Skeletal muscle satellite cell (primary cell): ENCODE measurements around the gene H6PD.

Experiments used
- H3K27me3 ChIP-seq: 2 replicates; pipeline ENCODE4 v1.7.0; 2013; ENCODE audit warnings: low read length; ENCODE audit not compliant: control insufficient read depth, insufficient read depth
- H3K36me3 ChIP-seq: 2 replicates; pipeline ENCODE4 v1.7.0; 2013; ENCODE audit warnings: mild to moderate bottlenecking, control low read depth, low read length; ENCODE audit not compliant: insufficient read depth
- H3K4me1 ChIP-seq: 2 replicates; pipeline ENCODE4 v1.7.0; 2013; ENCODE audit warnings: low read length; ENCODE audit not compliant: control insufficient read depth, insufficient read depth
- H3K4me2 ChIP-seq: 2 replicates; pipeline ENCODE4 v1.7.0; 2013; ENCODE audit warnings: mild to moderate bottlenecking, low read length
- H3K4me3 ChIP-seq: 2 replicates; pipeline ENCODE4 v1.7.0; 2013; ENCODE audit warnings: low read length
- H3K9ac ChIP-seq: 2 replicates; pipeline ENCODE4 v1.7.0; 2013; ENCODE audit warnings: mild to moderate bottlenecking, low read depth, low read length, moderate library complexity
- H3K9me3 ChIP-seq: replicated peaks from 2 replicates; pipeline ENCODE4 v1.7.0; 2013; ENCODE audit warnings: mild to moderate bottlenecking, control low read depth, low read length

Gene H6PD

DNA sequence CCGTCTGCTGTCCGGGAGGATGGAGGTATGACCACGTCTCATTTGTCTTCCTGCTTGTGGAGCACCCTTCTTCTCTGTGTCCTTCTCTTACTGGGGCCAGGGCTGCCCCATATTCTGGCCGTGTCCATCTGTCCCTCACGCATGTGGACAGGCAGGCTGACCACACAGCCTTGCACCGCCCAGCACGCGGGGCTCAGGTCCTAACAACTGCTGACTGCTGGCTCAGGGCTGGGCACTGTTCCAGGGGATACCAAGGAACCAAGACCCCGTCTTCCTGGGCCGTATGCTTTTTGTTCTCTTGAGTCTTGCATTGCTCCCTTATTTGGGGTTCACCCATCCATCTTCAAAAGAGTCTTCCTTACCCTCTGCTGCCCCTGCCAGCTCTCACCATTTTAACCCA is 40.6 kb downstream of the H6PD start:
- peak overlapping the region; percentile 68 for H3K4me2 ChIP-seq
- H3K4me1 ChIP-seq = peaks cover 41% of the 10 kb centered on the region
- no peak overlapping the region for H3K9ac ChIP-seq
- no peaks in the 10 kb centered on the region for H3K9me3 ChIP-seq
- H3K4me3 ChIP-seq = peak overlapping the region; percentile 23
- H3K27me3 ChIP-seq = no peaks in the 10 kb centered on the region
- no peaks in the 10 kb centered on the region for H3K36me3 ChIP-seq

DNA sequence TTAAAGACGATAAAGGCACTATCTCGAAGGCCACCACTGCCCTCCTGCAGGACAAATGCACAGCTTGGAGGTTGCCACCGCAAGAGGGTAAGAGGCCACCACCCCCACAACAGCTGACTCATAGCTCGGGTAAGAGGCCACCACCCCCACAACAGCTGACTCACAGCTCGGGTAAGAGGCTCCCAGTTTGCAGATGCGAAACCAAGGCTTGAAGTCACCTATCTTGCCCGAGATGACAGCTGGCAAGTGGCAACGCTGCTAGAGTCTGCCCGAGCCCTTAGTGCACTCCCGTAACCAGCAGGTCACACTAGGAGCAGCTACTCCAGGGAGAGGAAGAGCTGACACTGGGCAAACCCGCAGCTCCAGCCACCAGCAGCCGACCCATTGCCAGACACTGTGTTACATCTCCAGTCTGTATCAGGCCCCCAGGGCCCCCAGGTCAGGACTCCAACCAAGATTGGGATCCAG is 41.0 kb downstream of the H6PD start:
- no peaks in the 10 kb centered on the region for H3K36me3 ChIP-seq
- peak overlapping the region; percentile 23 for H3K4me3 ChIP-seq
- no peaks in the 10 kb centered on the region for H3K9me3 ChIP-seq
- no peak overlapping the region for H3K9ac ChIP-seq
- H3K27me3 ChIP-seq = no peaks in the 10 kb centered on the region
- H3K4me2 ChIP-seq = peak overlapping the region; percentile 68
- peaks cover 38% of the 10 kb centered on the region for H3K4me1 ChIP-seq

DNA sequence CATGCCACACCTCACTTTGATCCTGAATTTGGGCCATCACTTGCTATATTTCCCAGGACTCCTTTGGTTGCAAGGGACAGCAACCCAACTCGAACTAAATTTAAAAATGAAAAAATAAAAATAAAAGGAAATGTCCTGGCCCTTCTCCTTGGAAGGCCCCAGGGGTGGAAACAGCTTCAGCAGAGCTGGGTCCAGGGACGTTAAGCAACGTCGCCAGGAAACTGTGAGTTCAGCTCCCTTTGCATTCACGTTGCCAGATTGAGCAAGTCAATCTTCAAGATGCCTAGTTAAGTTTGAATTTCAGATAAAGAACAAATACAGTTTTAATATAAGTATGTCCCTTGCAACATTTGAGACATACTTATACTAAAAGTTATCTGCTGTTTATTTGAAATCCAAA is 43.5 kb downstream of the H6PD start:
- Histone ChIP-seq H3K4me3 (no peak overlapping the region), H3K4me2 (no peak overlapping the region), H3K9me3 (no peaks in the 10 kb centered on the region), H3K27me3 (no peaks in the 10 kb centered on the region), H3K9ac (no peak overlapping the region), H3K4me1 (peaks cover 60% of the 10 kb centered on the region), H3K36me3 (no peaks in the 10 kb centered on the region)

DNA sequence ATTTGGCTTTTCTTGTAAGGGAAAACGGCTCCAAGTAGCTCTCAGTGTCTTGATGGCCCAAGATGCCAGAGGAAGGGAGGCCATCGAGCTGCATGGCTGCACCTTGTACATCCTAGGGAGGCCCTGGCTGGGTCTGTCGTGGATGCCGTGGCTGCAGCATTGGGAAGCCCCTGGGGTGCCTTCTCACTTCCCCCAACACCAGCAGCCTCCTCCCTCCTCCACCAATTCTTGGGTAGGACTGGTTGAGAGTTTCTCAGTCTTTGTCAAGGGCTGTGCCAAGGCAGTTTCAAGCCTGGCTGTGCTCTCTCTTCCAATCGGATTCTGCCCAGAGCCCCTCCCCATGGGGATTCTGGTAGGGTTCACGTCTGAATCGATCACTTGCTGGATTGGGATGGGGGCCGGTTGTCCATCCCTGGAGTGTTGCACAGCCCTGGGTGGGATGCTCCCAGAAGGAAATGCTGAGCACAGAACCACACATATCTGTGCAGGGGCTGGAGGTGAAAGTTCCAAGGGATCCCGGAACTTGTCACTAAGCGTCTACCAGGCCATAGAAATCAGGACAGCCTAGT is 44.1 kb downstream of the H6PD start:
- Histone ChIP-seq H3K9ac (no peak overlapping the region), H3K4me2 (no peak overlapping the region), H3K4me1 (peaks cover 60% of the 10 kb centered on the region), H3K36me3 (no peaks in the 10 kb centered on the region), H3K4me3 (no peak overlapping the region), H3K9me3 (no peaks in the 10 kb centered on the region), H3K27me3 (no peaks in the 10 kb centered on the region)

DNA sequence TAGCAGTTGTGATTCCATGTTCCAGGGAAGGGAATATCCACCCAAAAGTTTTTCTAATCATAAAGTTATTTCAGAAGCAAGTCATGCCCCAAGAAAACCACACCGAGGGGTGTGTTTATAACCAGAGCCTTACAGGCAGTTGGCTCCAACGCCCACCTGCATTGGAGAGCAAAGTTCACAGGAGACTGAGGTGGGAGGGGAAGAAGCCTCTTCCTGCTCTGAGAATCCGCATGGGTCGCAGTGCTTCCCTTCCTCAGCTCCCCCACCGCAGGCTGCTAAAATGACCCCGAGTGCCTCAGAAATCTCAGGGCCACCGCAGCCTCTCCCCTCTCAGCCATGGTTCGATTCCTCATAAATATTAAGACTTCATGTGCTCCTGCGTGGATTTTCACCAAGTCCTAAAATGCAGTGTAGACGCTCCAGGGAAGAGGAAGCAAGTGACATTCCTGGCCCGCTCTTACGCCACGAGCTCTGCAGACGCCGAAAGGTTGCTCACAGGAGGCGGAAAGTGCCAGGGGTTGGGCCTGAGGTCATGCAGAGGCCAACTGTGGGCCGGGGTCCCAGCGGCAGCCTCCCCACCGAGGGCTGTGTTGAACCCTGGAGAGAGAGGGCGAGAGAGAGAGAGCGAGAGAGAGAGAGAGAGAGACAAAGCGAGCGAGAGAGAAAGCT is 44.7 kb downstream of the H6PD start:
- H3K36me3 ChIP-seq = no peaks in the 10 kb centered on the region
- H3K27me3 ChIP-seq = no peaks in the 10 kb centered on the region
- H3K9ac ChIP-seq = no peak overlapping the region
- no peak overlapping the region for H3K4me2 ChIP-seq
- no peak overlapping the region for H3K4me3 ChIP-seq
- H3K9me3 ChIP-seq = no peaks in the 10 kb centered on the region
- peaks cover 60% of the 10 kb centered on the region for H3K4me1 ChIP-seq

DNA sequence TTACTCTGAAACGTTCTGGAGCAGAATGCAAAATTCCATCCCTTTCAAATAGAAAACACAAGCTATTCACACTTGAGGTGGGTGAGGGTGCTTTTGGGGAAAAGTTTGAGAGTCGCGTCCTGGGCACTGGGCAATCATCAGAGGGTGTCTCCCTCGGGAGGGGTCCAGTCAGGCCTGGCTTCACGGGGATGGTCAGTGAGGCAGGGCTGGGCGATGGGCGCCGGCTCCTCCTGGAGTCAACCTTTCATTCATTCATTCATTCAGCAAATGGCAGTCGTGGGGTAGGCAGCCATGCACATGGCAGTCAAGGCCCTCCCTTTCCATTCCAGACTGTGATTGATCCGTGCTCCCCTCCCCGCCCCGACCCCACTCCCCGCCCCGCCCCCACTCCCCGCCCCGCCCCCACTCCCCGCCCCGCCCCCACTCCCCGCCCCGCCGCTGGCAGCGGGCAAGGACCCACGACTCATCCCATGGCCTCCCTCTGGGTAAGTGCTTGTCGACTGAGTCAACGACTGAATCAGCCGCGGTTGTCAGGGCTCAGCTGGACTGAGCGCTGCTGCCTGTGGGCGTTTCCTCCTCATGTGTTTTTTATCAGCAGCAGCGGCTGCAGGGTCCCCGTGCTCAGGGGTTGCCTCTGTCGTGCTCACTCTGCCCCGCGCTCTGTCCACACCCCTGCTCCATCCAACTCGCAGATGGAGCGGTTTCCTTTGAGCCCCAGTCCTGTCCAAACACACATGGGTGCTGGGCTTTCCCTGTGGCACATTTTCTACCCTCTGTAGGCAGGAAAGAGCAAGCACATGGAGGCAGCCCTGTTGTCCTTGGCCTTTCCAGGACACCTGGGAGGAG is 45.7 kb downstream of the H6PD start:
- no peaks in the 10 kb centered on the region for H3K9me3 ChIP-seq
- no peaks in the 10 kb centered on the region for H3K27me3 ChIP-seq
- H3K4me2 ChIP-seq = peak overlapping the region; percentile 74
- H3K4me3 ChIP-seq = peak overlapping the region; percentile 54
- peaks cover 54% of the 10 kb centered on the region for H3K4me1 ChIP-seq
- no peaks in the 10 kb centered on the region for H3K36me3 ChIP-seq
- H3K9ac ChIP-seq = peak overlapping the region; percentile 8

DNA sequence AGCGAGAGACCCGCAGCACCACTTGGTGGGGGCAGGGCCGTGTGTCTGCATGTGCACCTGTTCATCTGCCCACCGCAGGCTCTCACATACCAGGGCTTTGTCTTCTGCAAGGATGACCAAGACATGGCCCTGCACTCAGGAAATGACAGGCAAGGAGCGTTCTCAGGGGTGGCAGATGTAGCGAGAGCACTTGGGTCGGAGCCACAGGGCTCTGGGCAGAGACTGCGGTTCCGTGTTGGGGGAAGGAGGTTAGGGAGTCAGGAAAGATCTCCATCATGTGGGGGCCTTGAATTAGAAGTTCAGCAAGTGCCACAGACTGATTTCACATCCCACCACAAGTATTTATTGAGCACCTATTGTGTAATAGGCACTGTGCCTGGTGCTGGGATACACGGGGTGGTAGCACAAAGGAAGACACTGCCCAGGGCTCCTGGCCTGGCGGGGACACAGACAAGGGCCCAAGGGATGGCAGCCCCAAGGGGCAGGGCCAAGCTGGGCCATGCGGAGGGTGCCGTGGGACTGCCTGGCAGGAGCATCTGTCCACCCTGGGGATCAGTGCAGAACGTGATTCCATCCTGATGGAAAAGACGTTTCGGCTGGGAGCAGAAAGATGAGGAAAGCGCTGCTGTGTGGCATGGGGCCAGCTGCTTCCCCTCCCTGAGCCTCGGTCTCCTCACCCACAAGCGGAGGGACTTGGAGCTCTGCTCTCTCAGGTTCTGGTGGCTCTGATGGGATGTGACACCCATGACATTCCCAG is 46.7 kb downstream of the H6PD start:
- no peaks in the 10 kb centered on the region for H3K9me3 ChIP-seq
- H3K36me3 ChIP-seq = no peaks in the 10 kb centered on the region
- peaks cover 44% of the 10 kb centered on the region for H3K4me1 ChIP-seq
- no peaks in the 10 kb centered on the region for H3K27me3 ChIP-seq
- H3K4me2 ChIP-seq = peak overlapping the region; percentile 74
- no peak overlapping the region for H3K9ac ChIP-seq
- H3K4me3 ChIP-seq = peak overlapping the region; percentile 22

DNA sequence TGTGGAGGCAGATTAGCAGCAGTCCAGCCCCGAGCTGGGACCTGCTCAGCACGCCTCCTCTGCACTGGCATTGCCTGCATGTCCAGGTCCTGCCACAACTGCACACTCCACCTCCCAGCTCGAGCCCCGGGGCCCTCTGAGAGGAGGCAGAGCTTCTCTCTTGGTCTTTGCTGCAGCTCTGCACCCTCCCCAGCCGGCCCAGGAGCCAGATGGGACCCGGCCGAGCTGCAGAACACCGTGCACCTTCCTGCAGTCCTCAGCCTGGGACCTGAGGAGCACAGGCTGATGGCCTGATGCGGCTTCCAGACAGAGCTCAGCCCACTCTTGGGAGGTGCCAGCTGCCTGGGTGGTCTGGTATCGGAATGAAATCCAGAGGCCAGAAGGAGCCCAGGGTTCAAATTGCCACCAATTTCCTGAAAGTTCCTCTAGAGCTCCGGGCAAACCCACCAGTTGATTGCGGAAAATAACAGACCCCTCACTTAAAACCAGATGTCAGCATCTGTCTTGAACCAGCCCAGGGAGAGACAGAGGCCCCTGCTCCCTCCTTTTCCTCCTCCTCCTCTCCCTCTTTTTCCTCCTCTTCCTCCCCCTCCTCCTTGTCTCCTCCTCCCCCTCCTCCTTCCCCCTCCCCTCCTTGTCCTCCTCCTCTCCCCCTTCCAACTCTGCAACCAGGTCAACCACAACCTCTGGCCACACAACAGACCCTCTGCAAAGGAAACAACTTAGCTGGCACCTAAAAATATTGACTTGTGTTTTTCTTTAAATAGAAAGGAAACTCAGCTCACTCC is 47.5 kb downstream of the H6PD start:
- H3K9ac ChIP-seq = no peak overlapping the region
- peaks cover 44% of the 10 kb centered on the region for H3K4me1 ChIP-seq
- no peaks in the 10 kb centered on the region for H3K9me3 ChIP-seq

DNA sequence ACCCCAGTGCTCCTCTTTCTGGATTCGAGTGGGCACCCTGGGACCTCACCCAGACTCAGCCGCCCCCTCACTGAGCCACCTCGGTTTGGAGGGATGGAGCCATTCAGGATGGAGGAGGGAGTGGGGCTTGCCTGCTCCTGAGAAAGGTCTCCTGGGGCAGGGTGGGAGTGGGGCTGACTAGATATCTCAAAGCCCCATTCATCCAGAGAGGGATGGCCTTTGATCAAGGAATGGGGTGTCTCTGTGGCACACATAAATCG is 48.1 kb downstream of the H6PD start:
- Histone ChIP-seq H3K9ac (no peak overlapping the region), H3K9me3 (no peaks in the 10 kb centered on the region), H3K4me3 (no peak overlapping the region), H3K27me3 (no peaks in the 10 kb centered on the region), H3K4me2 (no peak overlapping the region), H3K36me3 (no peaks in the 10 kb centered on the region), H3K4me1 (peaks cover 44% of the 10 kb centered on the region)

More for the DNA sequence above, 47.5 kb downstream of the H6PD start:
- Histone ChIP-seq H3K36me3 (no peaks in the 10 kb centered on the region), H3K27me3 (no peaks in the 10 kb centered on the region), H3K4me3 (no peak overlapping the region), H3K4me2 (no peak overlapping the region)

DNA sequence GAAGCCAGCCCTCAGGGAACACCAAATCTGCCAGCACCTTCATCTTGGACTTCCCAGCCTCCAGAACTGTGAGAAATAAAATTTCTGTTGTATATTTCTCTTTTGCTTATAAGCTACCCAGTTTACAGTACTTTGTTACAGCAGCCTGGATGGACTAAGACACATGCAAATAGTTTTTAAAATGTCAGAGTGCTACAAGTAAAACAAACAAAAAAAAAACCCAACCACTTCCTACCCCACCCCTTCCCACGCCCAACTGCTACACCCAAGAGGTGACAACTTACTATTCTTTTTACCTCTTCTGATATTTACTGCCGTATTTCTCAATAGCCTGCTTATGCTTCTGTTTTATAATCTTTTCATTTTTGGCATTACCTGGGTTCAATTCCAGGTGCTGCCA is 49.5 kb downstream of the H6PD start:
- Histone ChIP-seq H3K4me2 (no peak overlapping the region), H3K9me3 (no peaks in the 10 kb centered on the region), H3K27me3 (no peaks in the 10 kb centered on the region), H3K4me1 (peaks cover 36% of the 10 kb centered on the region), H3K4me3 (no peak overlapping the region), H3K36me3 (no peaks in the 10 kb centered on the region), H3K9ac (no peak overlapping the region)

DNA sequence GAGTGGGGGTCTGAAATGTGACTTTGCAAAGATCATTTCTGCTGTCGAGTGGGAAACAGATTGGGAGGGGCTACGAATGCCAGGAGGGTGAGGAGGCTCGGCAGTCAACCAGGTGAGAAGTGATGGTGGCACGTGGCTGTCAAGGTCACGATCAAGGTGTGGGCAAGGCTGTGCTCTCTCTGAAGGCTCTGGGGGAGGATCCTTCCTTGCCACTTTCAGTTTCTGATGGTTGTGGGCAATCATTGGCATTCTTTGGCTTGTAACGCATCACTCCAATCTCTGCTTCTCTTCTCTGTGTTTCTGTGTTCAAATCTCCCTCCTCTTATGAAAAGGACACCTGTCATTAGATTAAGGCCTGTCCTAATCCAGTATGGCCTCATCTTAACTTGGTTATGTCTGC is 52.0 kb downstream of the H6PD start:
- H3K4me2 ChIP-seq = no peak overlapping the region
- peaks cover 26% of the 10 kb centered on the region for H3K4me1 ChIP-seq
- H3K27me3 ChIP-seq = no peaks in the 10 kb centered on the region
- no peaks in the 10 kb centered on the region for H3K9me3 ChIP-seq
- no peak overlapping the region for H3K4me3 ChIP-seq
- no peaks in the 10 kb centered on the region for H3K36me3 ChIP-seq
- no peak overlapping the region for H3K9ac ChIP-seq
